HepG2 (cell line): ENCODE results near the gene KDM8. TPM values are rescaled to one million over a fixed set of nuclear protein-coding genes. Genes with fewer than 3 reads are reported as not detected.

ENCODE experiments used
- ATAC-seq: fragments of 200-7000 bp; cut with Tn5 transposase; 3 replicates; pipeline ENCODE4 v1.9.1; 2020; ENCODE audit warnings: mild to moderate bottlenecking, moderate library complexity
- BruUV-seq: library from RNA; stranded (reverse); fragments of 400-500 nt; replicated peaks from 2 replicates; lab custom pipeline; 2021; lab: Mats Ljungman, UMichigan
- CTCF ChIA-PET: fragments of 300-600 bp; formaldehyde crosslinking; extraction: SDS; loops from one replicate; lab custom pipeline; 2021; ENCODE audit warnings: low total read pairs, inconsistent platforms, low intra/inter-chr PET ratio; lab: Yijun Ruan, JAX
- POLR2A ChIA-PET: fragments of 350-600 bp; sonication (Branson Sonifier 250); formaldehyde crosslinking; loops from one replicate; lab custom pipeline; 2020; ENCODE audit warnings: antibody characterized with exemption, inconsistent platforms; lab: Yijun Ruan, JAX
- DNase-seq: peaks from one replicate; pipeline ENCODE4 v3.0.0-alpha.2; 2015; ENCODE audit warnings: low spot score
- FAIRE-seq: peaks from 3 replicates; lab custom pipeline; 2011; peaks lifted over from hg19 to GRCh38; lab: Jason Lieb, UNC
- H2AFZ ChIP-seq: one replicate; pipeline ENCODE4 v1.6.1; 2011; ENCODE audit warnings: low read length, inconsistent platforms
- H3K27ac ChIP-seq: fragments of 300-600 bp; 3 replicates; pipeline ENCODE4 v1.8.0; 2011; ENCODE audit warnings: mixed run types, mild to moderate bottlenecking, mixed read lengths, low read length, inconsistent platforms; ENCODE audit not compliant: insufficient read depth; ENCODE audit errors: extremely low read length
- H3K27me3 ChIP-seq, 2 experiments: fragments of 200-600 bp in 1 of 2; 2 replicates in 1 of 2; 3 replicates in 1 of 2; pipeline versions ENCODE4 v1.6.0 to v1.8.0; 2011; ENCODE audit warnings: low read length in 2 of 2, mild to moderate bottlenecking in 2 of 2, moderate library complexity in 2 of 2, inconsistent platforms in 1 of 2; ENCODE audit not compliant: insufficient read depth in 2 of 2, control insufficient read depth in 1 of 2
- H3K36me3 ChIP-seq, 2 experiments: fragments of 200-600 bp in 1 of 2; replicated peaks in 1 of 2; 2 replicates in 1 of 2; 3 replicates in 1 of 2; pipeline versions ENCODE4 v1.5.1 to v1.8.0; 2011; ENCODE audit warnings: low read length in 2 of 2, inconsistent platforms in 1 of 2; ENCODE audit not compliant: insufficient read depth in 2 of 2, control insufficient read depth in 1 of 2
- H3K4me1 ChIP-seq: 2 replicates; pipeline ENCODE4 v1.5.1; 2012; ENCODE audit warnings: low read length, inconsistent platforms; ENCODE audit not compliant: insufficient read depth
- H3K4me2 ChIP-seq: 2 replicates; pipeline ENCODE4 v1.6.0; 2011; ENCODE audit warnings: low read depth, low read length, inconsistent platforms
- H3K4me3 ChIP-seq, 3 experiments: fragments of 200-600 bp in 1 of 3; sonication (generic), shearing (Covaris generic) in 1 of 3; replicated peaks in 1 of 3; 2 replicates each; pipeline ENCODE4 v1.5.1; 2011 to 2016; ENCODE audit warnings: low read length in 3 of 3, inconsistent platforms in 2 of 3, low read depth in 2 of 3, mild to moderate bottlenecking in 2 of 3, control low read depth in 1 of 3, mixed read lengths in 1 of 3; ENCODE audit not compliant: insufficient read depth in 1 of 3
- H3K79me2 ChIP-seq: one replicate; pipeline ENCODE4 v1.6.1; 2011; ENCODE audit warnings: low read length, inconsistent platforms; ENCODE audit not compliant: insufficient read depth
- H3K9ac ChIP-seq: 2 replicates; pipeline ENCODE4 v1.6.0; 2011; ENCODE audit warnings: mild to moderate bottlenecking, low read depth, low read length, inconsistent platforms; ENCODE audit not compliant: insufficient read depth
- H3K9me3 ChIP-seq: 2 replicates; pipeline ENCODE4 v1.5.1; 2012; ENCODE audit warnings: mild to moderate bottlenecking, low read length
- H4K20me1 ChIP-seq: 2 replicates; pipeline ENCODE4 v1.6.0; 2011; ENCODE audit warnings: inconsistent platforms, mild to moderate bottlenecking, low read length, moderate library complexity; ENCODE audit not compliant: insufficient read depth
- HNRNPL ChIP-seq: fragments of 200-400 bp; formaldehyde crosslinking; IDR thresholded peaks from 2 replicates; pipeline ENCODE4 v1.6.1; 2017; ENCODE audit warnings: mild to moderate bottlenecking, low read depth, low read length
- HOXD1 ChIP-seq: sonication (generic); formaldehyde crosslinking; IDR thresholded peaks from 2 replicates; pipeline ENCODE4 v1.5.0; 2020; ENCODE audit warnings: missing genetic modification reagents
- KDM2A ChIP-seq: sonication (generic); formaldehyde crosslinking; IDR thresholded peaks from 2 replicates; pipeline ENCODE4 v1.4.0; 2020; ENCODE audit warnings: low read depth, missing genetic modification reagents, borderline replicate concordance
- PLRG1 ChIP-seq: fragments of 450-650 bp; conservative IDR thresholded peaks from 2 replicates; pipeline ENCODE4 v1.6.1; 2016
- ZNF230 ChIP-seq: sonication (generic); formaldehyde crosslinking; IDR thresholded peaks from 2 replicates; pipeline ENCODE4 v1.4.0; 2020; ENCODE audit warnings: mild to moderate bottlenecking, missing genetic modification reagents
- ZNF292 ChIP-seq: sonication (generic); formaldehyde crosslinking; IDR thresholded peaks from 2 replicates; pipeline ENCODE4 v1.8.1; 2022; ENCODE audit warnings: mild to moderate bottlenecking, low read depth, missing genetic modification reagents, borderline replicate concordance
- ZNF644 ChIP-seq: IDR thresholded peaks from 2 replicates; pipeline ENCODE4 v1.6.1; 2016; ENCODE audit warnings: low read depth
- WGBS: methylation state at CpG from one replicate; pipeline ENCODE4 v1.1.6; 2017; ENCODE audit warnings: low lambda C conversion rate; 5-methylcytosine and 5-hydroxymethylcytosine counted together
- in situ Hi-C: cut with HindIII; loops from 2 replicates; pipeline ENCODE4 v1.10.0; 2017; ENCODE audit warnings: low pct_unique_long_range_greater_than_20kb; ENCODE audit not compliant: extremely low pct_ligation_motif_present
- intact Hi-C: fragments of 100-400 bp; cut with micrococcal nuclease; formaldehyde crosslinking; loops from one replicate; pipeline ENCODE4 v1.10.0; 2022; ENCODE audit not compliant: unreplicated experiment
- polyA plus RNA-seq, 8 experiments: library from polyadenylated mRNA; depleted of rRNA in 3 of 8; stranded (reverse) in 7 of 8; unstranded in 1 of 8; fragments of >200 nt; fragmentation: Illumina TruSeq in 4 of 8; extraction: Trizol in 4 of 8; gene quantifications; 2 replicates each; pipeline versions ENCODE4 v1.2.1 to v1.2.3, GENCODE V29; 2011 to 2016; ENCODE audit warnings: low read depth in 4 of 8, missing spikeins in 1 of 8, mixed read lengths in 1 of 8; ENCODE audit not compliant: insufficient read depth in 1 of 8
- total RNA-seq, 5 experiments: library from RNA; depleted of rRNA; stranded (reverse); fragments of >200 nt; fragmentation: Illumina TruSeq; extraction: Trizol; gene quantifications; 2 replicates each; pipeline ENCODE4 v1.2.3, GENCODE V29; 2016; ENCODE audit warnings: low read depth in 1 of 5
- TF ChIP-seq, protein P1 (sequence below), 2 experiments: fragments of 450-650 bp in 1 of 2; sonication (generic) in 1 of 2; formaldehyde crosslinking in 1 of 2; IDR thresholded peaks; 2 replicates each; pipeline versions ENCODE4 v1.6.1 to v1.8.0; 2016 to 2022; ENCODE audit warnings: antibody characterized with exemption in 1 of 2, mild to moderate bottlenecking in 1 of 2, missing genetic modification reagents in 1 of 2
- TF ChIP-seq, protein P2 (sequence below): IDR thresholded peaks from 2 replicates; pipeline ENCODE4 v1.6.1; 2012; ENCODE audit warnings: inconsistent platforms
- TF ChIP-seq, protein P3 (sequence below): sonication (generic); formaldehyde crosslinking; IDR thresholded peaks from 2 replicates; pipeline ENCODE4 v1.4.0; 2020; ENCODE audit warnings: missing genetic modification reagents

Gene KDM8
- total and polyA plus RNA-seq, 2 of the 13 experiments (the other 11 are each of a cell fraction or from before 2014, with no cell fraction given), result 3.3 to 8.6 TPM

DNA sequence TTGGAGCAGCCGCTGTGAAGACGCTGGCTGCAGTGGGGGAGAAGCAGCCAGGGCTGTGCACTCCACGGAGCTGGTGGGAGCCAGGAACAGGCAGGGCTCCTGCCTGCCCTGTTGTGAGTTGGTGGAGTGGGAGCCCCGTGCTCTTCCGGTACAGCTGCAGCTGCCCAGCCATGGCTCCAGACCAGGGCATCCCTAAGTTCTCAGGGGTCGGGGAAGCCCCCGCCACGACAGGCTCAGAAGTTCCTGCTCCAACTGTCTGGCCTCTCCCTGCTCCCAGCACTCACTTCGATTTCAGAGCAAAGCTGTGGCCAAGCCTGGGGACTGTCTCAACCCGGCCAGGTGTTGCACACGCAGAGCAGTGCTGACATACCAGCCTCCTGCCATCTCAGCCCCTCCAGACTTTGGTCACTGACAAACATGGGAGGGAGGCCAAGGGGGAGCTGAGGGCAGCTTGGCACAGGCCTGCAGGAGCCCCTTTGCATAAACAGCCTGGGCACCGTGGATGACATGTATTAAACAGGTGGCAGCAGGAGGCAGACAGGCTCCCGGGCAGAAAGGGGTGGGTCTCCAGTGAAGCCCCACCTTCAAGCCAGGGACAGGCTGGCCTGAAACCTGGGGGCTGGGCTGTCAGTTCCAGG lies 13.9 kb upstream of the KDM8 start:
- intact Hi-C loops, result no loop called here
- Histone ChIP-seq H3K4me2 (peak overlapping the region; percentile 85), H3K9ac (peak overlapping the region; percentile 26; the same call in 1 of the 2 replicates), H3K36me3 (no peaks in the 10 kb centered on the region), H3K4me1 (peaks cover 14% of the 10 kb centered on the region), H4K20me1 (no peaks in the 10 kb centered on the region), H3K27me3 (peaks cover 0 to 8% of the 10 kb centered on the region in 2 experiments; a peak in 2 of 5 replicates), H3K79me2 (no peaks in the 10 kb centered on the region), H3K9me3 (no peaks in the 10 kb centered on the region), H3K27ac (no peak overlapping the region), H2AFZ (peak overlapping the region; percentile 72), H3K4me3 (peak overlapping the region in 2 of 3 experiments; percentile 2 to 65; a peak in 2 of 6 replicates)
- no peak for FAIRE-seq
- 2% methylated on average over 9 of the region's 13 CpGs for WGBS
- BruUV-seq, result no TSS peak
- peak; percentile 85 for ATAC-seq
- no peak for DNase-seq
- CTCF ChIA-PET, result interaction anchor here (0.6 kb wide), 1 partner anchor 10 kb away, joined by 3 read pairs; no protein-coding TSS in a partner anchor
- POLR2A ChIA-PET, result interaction anchor here (5.9 kb wide), 1 partner anchor 15 kb away, joined by 34 read pairs; the partner anchor contains the start of gene KDM8
- in situ Hi-C loops, result no loop called here
- no peak for TF ChIP-seq KDM2A (CRISPR knock-in tag)
- TF ChIP-seq ZNF644, result no peak; the same call in 1 of the 2 replicates
- TF ChIP-seq, protein P1, sequence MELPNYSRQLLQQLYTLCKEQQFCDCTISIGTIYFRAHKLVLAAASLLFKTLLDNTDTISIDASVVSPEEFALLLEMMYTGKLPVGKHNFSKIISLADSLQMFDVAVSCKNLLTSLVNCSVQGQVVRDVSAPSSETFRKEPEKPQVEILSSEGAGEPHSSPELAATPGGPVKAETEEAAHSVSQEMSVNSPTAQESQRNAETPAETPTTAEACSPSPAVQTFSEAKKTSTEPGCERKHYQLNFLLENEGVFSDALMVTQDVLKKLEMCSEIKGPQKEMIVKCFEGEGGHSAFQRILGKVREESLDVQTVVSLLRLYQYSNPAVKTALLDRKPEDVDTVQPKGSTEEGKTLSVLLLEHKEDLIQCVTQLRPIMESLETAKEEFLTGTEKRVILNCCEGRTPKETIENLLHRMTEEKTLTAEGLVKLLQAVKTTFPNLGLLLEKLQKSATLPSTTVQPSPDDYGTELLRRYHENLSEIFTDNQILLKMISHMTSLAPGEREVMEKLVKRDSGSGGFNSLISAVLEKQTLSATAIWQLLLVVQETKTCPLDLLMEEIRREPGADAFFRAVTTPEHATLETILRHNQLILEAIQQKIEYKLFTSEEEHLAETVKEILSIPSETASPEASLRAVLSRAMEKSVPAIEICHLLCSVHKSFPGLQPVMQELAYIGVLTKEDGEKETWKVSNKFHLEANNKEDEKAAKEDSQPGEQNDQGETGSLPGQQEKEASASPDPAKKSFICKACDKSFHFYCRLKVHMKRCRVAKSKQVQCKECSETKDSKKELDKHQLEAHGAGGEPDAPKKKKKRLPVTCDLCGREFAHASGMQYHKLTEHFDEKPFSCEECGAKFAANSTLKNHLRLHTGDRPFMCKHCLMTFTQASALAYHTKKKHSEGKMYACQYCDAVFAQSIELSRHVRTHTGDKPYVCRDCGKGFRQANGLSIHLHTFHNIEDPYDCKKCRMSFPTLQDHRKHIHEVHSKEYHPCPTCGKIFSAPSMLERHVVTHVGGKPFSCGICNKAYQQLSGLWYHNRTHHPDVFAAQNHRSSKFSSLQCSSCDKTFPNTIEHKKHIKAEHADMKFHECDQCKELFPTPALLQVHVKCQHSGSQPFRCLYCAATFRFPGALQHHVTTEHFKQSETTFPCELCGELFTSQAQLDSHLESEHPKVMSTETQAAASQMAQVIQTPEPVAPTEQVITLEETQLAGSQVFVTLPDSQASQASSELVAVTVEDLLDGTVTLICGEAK (IDR thresholded peaks at IDR 0.05), result no peak
- TF ChIP-seq, protein P1 (CRISPR knock-in tag; IDR thresholded peaks at IDR 0.05), result peak; percentile 19; the same call in 1 of the 2 replicates
- TF ChIP-seq PLRG1, result no peak
- peak; percentile 84 for TF ChIP-seq HNRNPL
- TF ChIP-seq, protein P2, sequence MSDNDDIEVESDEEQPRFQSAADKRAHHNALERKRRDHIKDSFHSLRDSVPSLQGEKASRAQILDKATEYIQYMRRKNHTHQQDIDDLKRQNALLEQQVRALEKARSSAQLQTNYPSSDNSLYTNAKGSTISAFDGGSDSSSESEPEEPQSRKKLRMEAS, result peak; percentile 51; the same call in 1 of the 2 replicates
- TF ChIP-seq HOXD1, result no peak
- TF ChIP-seq, protein P3, sequence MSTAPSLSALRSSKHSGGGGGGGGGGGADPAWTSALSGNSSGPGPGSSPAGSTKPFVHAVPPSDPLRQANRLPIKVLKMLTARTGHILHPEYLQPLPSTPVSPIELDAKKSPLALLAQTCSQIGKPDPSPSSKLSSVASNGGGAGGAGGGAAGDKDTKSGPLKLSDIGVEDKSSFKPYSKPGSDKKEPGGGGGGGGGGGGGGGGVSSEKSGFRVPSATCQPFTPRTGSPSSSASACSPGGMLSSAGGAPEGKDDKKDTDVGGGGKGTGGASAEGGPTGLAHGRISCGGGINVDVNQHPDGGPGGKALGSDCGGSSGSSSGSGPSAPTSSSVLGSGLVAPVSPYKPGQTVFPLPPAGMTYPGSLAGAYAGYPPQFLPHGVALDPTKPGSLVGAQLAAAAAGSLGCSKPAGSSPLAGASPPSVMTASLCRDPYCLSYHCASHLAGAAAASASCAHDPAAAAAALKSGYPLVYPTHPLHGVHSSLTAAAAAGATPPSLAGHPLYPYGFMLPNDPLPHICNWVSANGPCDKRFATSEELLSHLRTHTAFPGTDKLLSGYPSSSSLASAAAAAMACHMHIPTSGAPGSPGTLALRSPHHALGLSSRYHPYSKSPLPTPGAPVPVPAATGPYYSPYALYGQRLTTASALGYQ (CRISPR knock-in tag), result no peak
- peak; percentile 84; the same call in 1 of the 2 replicates for TF ChIP-seq ZNF292 (CRISPR knock-in tag)
- TF ChIP-seq ZNF230 (CRISPR knock-in tag), result no peak
